Esophagus muscularis mucosa (tissue), 4 donors: ENCODE data around the gene TMPRSS2. TPM values are rescaled to one million over a fixed set of nuclear protein-coding genes. Genes with fewer than 3 reads are reported as not detected.

Experiments used
- DNase-seq: peaks from one replicate; pipeline ENCODE4 v3.0.0-alpha.2; 2017; ENCODE audit errors: extremely low spot score
- H3K27ac ChIP-seq, 4 donors: fragments of 200-600 bp; sonication (generic); replicated peaks in 1 of 4; 1 replicate in 3 of 4; 2 replicates in 1 of 4; pipeline ENCODE4 v1.5.1; 2016 to 2019; ENCODE audit warnings: mild to moderate bottlenecking in 1 of 4
- H3K27me3 ChIP-seq, 4 donors: fragments of 200-600 bp; sonication (generic); one replicate each; pipeline versions ENCODE4 v1.5.1 to v1.6.0; 2016 to 2019
- H3K36me3 ChIP-seq, 4 donors: fragments of 200-600 bp; sonication (generic); one replicate each; pipeline ENCODE4 v1.5.1; 2016 to 2019
- H3K4me1 ChIP-seq, 4 donors: fragments of 200-600 bp; sonication (generic); one replicate each; pipeline ENCODE4 v1.5.1; 2016 to 2019
- H3K4me3 ChIP-seq, 4 donors: fragments of 200-600 bp; sonication (generic); 1 replicate in 2 of 4; 2 replicates in 2 of 4; pipeline ENCODE4 v1.5.1; 2016 to 2019; ENCODE audit warnings: mild to moderate bottlenecking in 4 of 4, moderate library complexity in 1 of 4
- H3K9me3 ChIP-seq, 4 donors: fragments of 200-600 bp; sonication (generic); 1 replicate in 3 of 4; 2 replicates in 1 of 4; pipeline ENCODE4 v1.5.1; 2016 to 2019
- EP300 ChIP-seq: sonication (generic); formaldehyde crosslinking; IDR thresholded peaks from one replicate; pipeline ENCODE4 v1.6.1; 2017; ENCODE audit warnings: antibody characterized with exemption
- POLR2A ChIP-seq: fragments of 450-650 bp; IDR thresholded peaks from one replicate; pipeline ENCODE4 v1.6.1; 2017; ENCODE audit warnings: antibody characterized with exemption, moderate library complexity, mild to moderate bottlenecking, low read depth
- POLR2AphosphoS5 ChIP-seq, 2 donors: sonication (generic); formaldehyde crosslinking; IDR thresholded peaks; one replicate each; pipeline ENCODE4 v1.6.1; 2017; ENCODE audit warnings: antibody characterized with exemption in 2 of 2
- WGBS: methylation state at CpG from one replicate; pipeline ENCODE4 v1.1.5; 2018; 5-methylcytosine and 5-hydroxymethylcytosine counted together
- intact Hi-C: fragments of 100-400 bp; cut with DNase I; formaldehyde crosslinking; loops from one replicate; pipeline ENCODE4 v1.15.1; 2023
- total RNA-seq, 4 donors: library from RNA; depleted of rRNA; stranded (reverse); fragments of >200 nt; gene quantifications; one replicate each; pipeline versions ENCODE4 v1.1.0 to v1.2.1, GENCODE V29; 2016
- TF ChIP-seq, protein P1 (sequence below), 3 experiments: fragments of 200-600 bp in 2 of 3; fragments of 450-650 bp in 1 of 3; sonication (generic) in 2 of 3; IDR thresholded peaks; one replicate each; pipeline ENCODE4 v1.5.1; 2017 to 2019; ENCODE audit warnings: antibody characterized with exemption in 3 of 3, mild to moderate bottlenecking in 2 of 3, moderate library complexity in 1 of 3

TMPRSS2 gene
- total RNA-seq, 4 donors from 2014 or later, result 0.13 to 0.86 (median 0.42) TPM; not detected in 1

GRCh38 chr21:41536827-41537103 lies 28.8 kb upstream of the TMPRSS2 start:
- DNase-seq, result no peak
- no peaks in the 10 kb centered on the region for H3K9me3 ChIP-seq
- intact Hi-C loops, result no loop called here
- WGBS, result 34% methylated on average over 7 of the region's 7 CpGs
- H3K4me3 ChIP-seq, result no peak overlapping the region
- no peaks in the 10 kb centered on the region for H3K36me3 ChIP-seq
- no peaks in the 10 kb centered on the region for H3K4me1 ChIP-seq
- no peak for TF ChIP-seq POLR2A
- TF ChIP-seq, protein P1, sequence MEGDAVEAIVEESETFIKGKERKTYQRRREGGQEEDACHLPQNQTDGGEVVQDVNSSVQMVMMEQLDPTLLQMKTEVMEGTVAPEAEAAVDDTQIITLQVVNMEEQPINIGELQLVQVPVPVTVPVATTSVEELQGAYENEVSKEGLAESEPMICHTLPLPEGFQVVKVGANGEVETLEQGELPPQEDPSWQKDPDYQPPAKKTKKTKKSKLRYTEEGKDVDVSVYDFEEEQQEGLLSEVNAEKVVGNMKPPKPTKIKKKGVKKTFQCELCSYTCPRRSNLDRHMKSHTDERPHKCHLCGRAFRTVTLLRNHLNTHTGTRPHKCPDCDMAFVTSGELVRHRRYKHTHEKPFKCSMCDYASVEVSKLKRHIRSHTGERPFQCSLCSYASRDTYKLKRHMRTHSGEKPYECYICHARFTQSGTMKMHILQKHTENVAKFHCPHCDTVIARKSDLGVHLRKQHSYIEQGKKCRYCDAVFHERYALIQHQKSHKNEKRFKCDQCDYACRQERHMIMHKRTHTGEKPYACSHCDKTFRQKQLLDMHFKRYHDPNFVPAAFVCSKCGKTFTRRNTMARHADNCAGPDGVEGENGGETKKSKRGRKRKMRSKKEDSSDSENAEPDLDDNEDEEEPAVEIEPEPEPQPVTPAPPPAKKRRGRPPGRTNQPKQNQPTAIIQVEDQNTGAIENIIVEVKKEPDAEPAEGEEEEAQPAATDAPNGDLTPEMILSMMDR (IDR thresholded peaks at IDR 0.05), result no peak
- TF ChIP-seq EP300, result no peak
- TF ChIP-seq POLR2AphosphoS5 (IDR thresholded peaks at IDR 0.05), result no peak
- no peak overlapping the region for H3K27ac ChIP-seq
- H3K27me3 ChIP-seq, result peaks cover 0 to 57% (median 0%) of the 10 kb centered on the region in 4 donors

DNA sequence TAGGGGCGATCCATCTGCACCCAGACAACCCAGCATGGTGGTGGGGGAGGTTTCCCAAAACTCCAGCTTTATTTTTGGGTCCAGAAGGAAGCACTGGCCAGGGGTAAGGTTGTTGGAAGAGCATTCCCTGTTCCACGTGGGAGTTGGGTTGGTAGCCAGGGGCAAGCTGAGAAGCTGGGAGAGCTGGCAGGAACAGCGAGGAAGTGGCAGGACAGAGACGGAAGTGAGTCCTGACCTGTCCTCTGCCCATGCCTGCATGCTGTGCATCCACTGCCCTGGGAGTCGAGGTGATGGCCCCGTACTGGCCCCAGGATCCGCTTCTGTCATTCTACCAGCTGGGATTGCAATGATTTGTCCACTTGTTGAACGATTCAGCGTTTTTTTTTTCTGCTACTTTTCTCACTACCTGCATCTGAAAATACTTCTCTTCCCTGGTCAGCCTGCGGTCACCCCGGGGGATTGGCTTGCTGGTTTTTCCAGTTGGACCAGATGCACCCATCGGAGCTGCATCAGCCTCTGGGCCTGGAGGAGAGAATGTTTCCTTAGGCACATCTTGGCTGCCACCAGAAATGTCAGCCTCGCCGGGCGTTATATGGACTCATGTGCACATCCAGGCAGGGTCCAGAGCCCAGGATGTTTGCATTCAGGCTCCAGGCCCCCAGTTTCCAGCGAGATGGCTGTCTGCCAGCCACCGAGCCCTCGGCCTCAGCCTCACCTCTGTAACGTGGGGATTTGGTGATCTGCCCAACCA lies 28.3 kb upstream of the TMPRSS2 start:
- no peaks in the 10 kb centered on the region for H3K36me3 ChIP-seq
- no peak overlapping the region for H3K4me3 ChIP-seq
- no peak for DNase-seq
- no peaks in the 10 kb centered on the region for H3K9me3 ChIP-seq
- no peak overlapping the region for H3K27ac ChIP-seq
- TF ChIP-seq, protein P1 (IDR thresholded peaks at IDR 0.05), result no peak
- TF ChIP-seq POLR2A (no peak), EP300 (no peak), POLR2AphosphoS5 (IDR thresholded peaks at IDR 0.05) (no peak)
- 68% methylated on average over 11 of the region's 19 CpGs for WGBS
- peaks cover 0 to 52% (median 0%) of the 10 kb centered on the region in 4 donors for H3K27me3 ChIP-seq
- H3K4me1 ChIP-seq, result no peaks in the 10 kb centered on the region
- intact Hi-C loops, result no loop called here

DNA sequence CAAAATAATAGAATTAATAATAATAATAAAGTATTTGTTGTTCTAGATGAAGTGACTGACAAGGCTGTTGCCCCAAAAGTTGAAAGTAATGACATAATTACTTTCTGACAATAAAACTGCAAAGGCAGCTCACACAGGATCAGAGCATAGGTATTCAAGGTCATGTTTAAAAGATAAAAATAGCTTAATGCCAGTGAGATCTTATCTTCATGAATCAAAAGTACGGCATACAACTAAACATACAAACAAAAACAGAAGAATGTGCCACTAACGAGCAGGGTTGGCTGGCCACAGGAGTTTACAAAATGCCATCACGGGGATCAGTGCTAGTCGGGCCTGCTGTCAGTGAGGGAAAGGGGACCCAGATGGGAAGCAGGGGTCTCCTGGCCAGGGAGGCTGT lies 22.4 kb upstream of the TMPRSS2 start:
- H3K36me3 ChIP-seq, result no peaks in the 10 kb centered on the region
- intact Hi-C loops, result no loop called here
- H3K27me3 ChIP-seq, result peaks cover 0 to 48% (median 2%) of the 10 kb centered on the region in 4 donors
- no peak overlapping the region for H3K27ac ChIP-seq
- no peak for DNase-seq
- H3K4me3 ChIP-seq, result no peak overlapping the region
- H3K9me3 ChIP-seq, result no peaks in the 10 kb centered on the region
- 82% methylated on average over 4 of the region's 4 CpGs for WGBS
- TF ChIP-seq POLR2A, result no peak
- TF ChIP-seq, protein P1 (IDR thresholded peaks at IDR 0.05), result no peak
- no peak for TF ChIP-seq EP300
- no peak for TF ChIP-seq POLR2AphosphoS5 (IDR thresholded peaks at IDR 0.05)
- no peaks in the 10 kb centered on the region for H3K4me1 ChIP-seq

GRCh38 chr21:41529769-41530168 lies 21.8 kb upstream of the TMPRSS2 start:
- intact Hi-C loops, result no loop called here
- no peak for DNase-seq
- Histone ChIP-seq H3K36me3 (no peaks in the 10 kb centered on the region), H3K9me3 (no peaks in the 10 kb centered on the region), H3K27ac (no peak overlapping the region), H3K4me1 (no peaks in the 10 kb centered on the region), H3K4me3 (no peak overlapping the region), H3K27me3 (peaks cover 0 to 46% (median 2%) of the 10 kb centered on the region in 4 donors)
- TF ChIP-seq POLR2AphosphoS5 (IDR thresholded peaks at IDR 0.05) (no peak), EP300 (no peak), POLR2A (no peak)
- TF ChIP-seq, protein P1 (IDR thresholded peaks at IDR 0.05), result no peak
- 77% methylated on average over 9 of the region's 9 CpGs for WGBS
